Measurements from ENCODE around the gene EVPL.

- TF ChIP-seq EZH2 (IDR thresholded peaks at IDR 0.05): no peak
- no peak for TF ChIP-seq POLR2AphosphoS5 (IDR thresholded peaks at IDR 0.05; ENCODE audit: borderline replicate concordance, low read depth, low read length)
These were observed 67.1 kb downstream of the EVPL start for GRCh38 chr17:75959839-75960511.

Measured in SK-N-MC (cell line).